Natural killer cell (primary cell): Measurements from ENCODE around the gene CATSPER3. TPM values are rescaled to one million over a fixed set of nuclear protein-coding genes. Genes with fewer than 3 reads are reported as not detected.
"Not testable (repeated sequence)": the region's sequence is repeated elsewhere in the genome, so short reads cannot be mapped to it uniquely, and the experiment has no call there.

Experiments used
- ATAC-seq, 3 donors: fragments of 150-1000 bp in 2 of 3; fragments of 200-7000 bp in 1 of 3; cut with Tn5 transposase; 1 replicate in 1 of 3; 2 replicates in 2 of 3; pipeline ENCODE4 v1.10.0; 2021; ENCODE audit warnings: mild to moderate bottlenecking in 2 of 3, moderate library complexity in 2 of 3
- DNase-seq, 2 donors: peaks; one replicate each; pipeline versions ENCODE4 v3.0.0 to v3.0.0-alpha.2; 2013 to 2021; ENCODE audit warnings: mixed read lengths in 1 of 2
- H3K27ac ChIP-seq: one replicate; pipeline ENCODE4 v1.5.1; 2013; ENCODE audit warnings: mild to moderate bottlenecking, low read length
- H3K27me3 ChIP-seq: one replicate; pipeline ENCODE4 v1.6.1; 2013; ENCODE audit warnings: low read length; ENCODE audit not compliant: control insufficient read depth, insufficient read depth
- H3K36me3 ChIP-seq: one replicate; pipeline ENCODE4 v1.6.1; 2013; ENCODE audit warnings: low read length; ENCODE audit not compliant: control insufficient read depth, insufficient read depth
- H3K4me1 ChIP-seq: one replicate; pipeline ENCODE4 v1.6.1; 2013; ENCODE audit warnings: low read length; ENCODE audit not compliant: control insufficient read depth, insufficient read depth
- H3K4me3 ChIP-seq: one replicate; pipeline ENCODE4 v1.5.1; 2013; ENCODE audit warnings: low read length
- H3K9me3 ChIP-seq: one replicate; pipeline ENCODE4 v1.6.1; 2013; ENCODE audit warnings: low read length; ENCODE audit not compliant: control insufficient read depth, insufficient read depth
- H3K27ac Mint-ChIP-seq, 2 donors: one replicate each; pipeline ENCODE4 v1.8.0; 2022; ENCODE audit warnings: mild to moderate bottlenecking in 2 of 2, mixed read lengths in 2 of 2, moderate library complexity in 1 of 2
- H3K27me3 Mint-ChIP-seq, 2 donors: one replicate each; pipeline ENCODE4 v1.8.0; 2022; ENCODE audit warnings: low read depth in 2 of 2, mixed read lengths in 2 of 2
- H3K36me3 Mint-ChIP-seq: one replicate; pipeline ENCODE4 v1.8.0; 2022; ENCODE audit warnings: mixed read lengths
- H3K4me1 Mint-ChIP-seq, 2 donors: one replicate each; pipeline ENCODE4 v1.8.0; 2022; ENCODE audit warnings: mixed read lengths in 2 of 2
- H3K4me3 Mint-ChIP-seq: one replicate; pipeline ENCODE4 v1.8.0; 2022; ENCODE audit warnings: mild to moderate bottlenecking, moderate library complexity, mixed read lengths
- H3K9me3 Mint-ChIP-seq, 2 donors: one replicate each; pipeline ENCODE4 v1.8.0; 2022; ENCODE audit warnings: mixed read lengths in 2 of 2
- WGBS: methylation state at CpG from one replicate; pipeline ENCODE4 v1.1.7; 2013; ENCODE audit warnings: missing lambda C conversion rate; ENCODE audit not compliant: insufficient coverage; 5-methylcytosine and 5-hydroxymethylcytosine counted together
- intact Hi-C: fragments of 100-400 bp; cut with micrococcal nuclease; formaldehyde crosslinking; loops from one replicate; pipeline ENCODE4 v1.14.2; 2022
- total RNA-seq, 4 donors: library from RNA; stranded (reverse); fragments of 120-200 nt in 1 of 4; gene quantifications; one replicate each; pipeline versions ENCODE4 v1.2.3 to v1.2.4, GENCODE V29; 2013 to 2022
- TF ChIP-seq, protein P1 (sequence below): fragments of 200-600 bp; IDR thresholded peaks from one replicate; pipeline ENCODE4 v1.8.0; 2022; ENCODE audit warnings: antibody characterized with exemption

CATSPER3 gene
- total RNA-seq, 3 donors from 2014 or later (not counting 1 experiment from before 2014, with no cell fraction given), result 0.31 to 0.79 (median 0.55) TPM

DNA sequence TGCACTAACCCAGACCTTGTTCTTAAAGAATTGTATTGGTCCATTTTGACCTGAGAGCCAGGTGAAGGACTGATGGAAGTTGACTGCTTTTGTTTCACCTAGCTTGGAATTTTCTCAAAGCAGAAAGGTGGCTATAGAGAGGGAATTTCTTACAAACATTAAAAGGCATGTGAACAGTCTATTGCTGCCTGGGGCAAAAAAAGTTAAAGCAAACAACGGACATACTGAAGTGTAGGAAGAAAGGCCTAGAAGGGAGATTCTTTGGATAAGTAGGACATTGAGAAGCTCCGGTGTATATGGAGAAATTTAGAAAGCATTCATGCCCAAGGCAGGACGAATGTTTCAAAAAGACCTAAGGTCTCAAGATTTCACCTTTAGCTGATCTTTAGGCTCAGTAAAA lies 11.7 kb downstream of the CATSPER3 start:
- H3K9me3 Mint-ChIP-seq, result peaks cover 13 to 28% of the 10 kb centered on the region in 2 donors
- Histone ChIP-seq H3K27ac (no peak overlapping the region), H3K36me3 (no peaks in the 10 kb centered on the region), H3K4me3 (no peak overlapping the region), H3K27me3 (no peaks in the 10 kb centered on the region), H3K9me3 (peaks cover 23% of the 10 kb centered on the region), H3K4me1 (no peaks in the 10 kb centered on the region)
- intact Hi-C loops, result no loop called here
- peaks cover 22% of the 10 kb centered on the region for H3K36me3 Mint-ChIP-seq
- H3K27ac Mint-ChIP-seq, result no peak overlapping the region
- H3K27me3 Mint-ChIP-seq, result no peaks in the 10 kb centered on the region
- TF ChIP-seq, protein P1, sequence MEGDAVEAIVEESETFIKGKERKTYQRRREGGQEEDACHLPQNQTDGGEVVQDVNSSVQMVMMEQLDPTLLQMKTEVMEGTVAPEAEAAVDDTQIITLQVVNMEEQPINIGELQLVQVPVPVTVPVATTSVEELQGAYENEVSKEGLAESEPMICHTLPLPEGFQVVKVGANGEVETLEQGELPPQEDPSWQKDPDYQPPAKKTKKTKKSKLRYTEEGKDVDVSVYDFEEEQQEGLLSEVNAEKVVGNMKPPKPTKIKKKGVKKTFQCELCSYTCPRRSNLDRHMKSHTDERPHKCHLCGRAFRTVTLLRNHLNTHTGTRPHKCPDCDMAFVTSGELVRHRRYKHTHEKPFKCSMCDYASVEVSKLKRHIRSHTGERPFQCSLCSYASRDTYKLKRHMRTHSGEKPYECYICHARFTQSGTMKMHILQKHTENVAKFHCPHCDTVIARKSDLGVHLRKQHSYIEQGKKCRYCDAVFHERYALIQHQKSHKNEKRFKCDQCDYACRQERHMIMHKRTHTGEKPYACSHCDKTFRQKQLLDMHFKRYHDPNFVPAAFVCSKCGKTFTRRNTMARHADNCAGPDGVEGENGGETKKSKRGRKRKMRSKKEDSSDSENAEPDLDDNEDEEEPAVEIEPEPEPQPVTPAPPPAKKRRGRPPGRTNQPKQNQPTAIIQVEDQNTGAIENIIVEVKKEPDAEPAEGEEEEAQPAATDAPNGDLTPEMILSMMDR, result no peak
- ATAC-seq, result no peak
- no peaks in the 10 kb centered on the region for H3K4me1 Mint-ChIP-seq
- DNase-seq, result no peak
- WGBS, result 99% methylated on average over 3 of the region's 3 CpGs
- H3K4me3 Mint-ChIP-seq, result no peak overlapping the region

DNA sequence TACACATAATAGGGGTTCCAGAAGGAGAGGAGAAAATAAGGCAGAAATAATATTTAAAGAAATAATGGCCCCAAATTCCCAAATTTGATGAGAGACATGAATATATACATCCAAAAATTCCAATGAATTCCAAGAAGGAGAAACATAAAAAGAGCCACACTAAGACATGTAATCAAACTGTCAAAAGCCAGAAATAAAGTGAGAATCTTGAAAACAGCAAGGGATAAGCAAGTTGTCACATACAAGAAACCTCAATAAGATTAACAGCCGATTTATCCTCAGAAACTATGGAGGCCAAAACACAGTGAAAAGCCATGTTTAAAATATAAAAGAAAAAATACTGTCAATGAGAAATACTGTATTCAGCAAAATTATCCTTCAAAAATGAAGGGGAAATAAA lies 14.5 kb downstream of the CATSPER3 start:
- Histone ChIP-seq H3K27ac (no peak overlapping the region), H3K4me1 (no peaks in the 10 kb centered on the region), H3K27me3 (no peaks in the 10 kb centered on the region), H3K36me3 (no peaks in the 10 kb centered on the region), H3K9me3 (peaks cover 20% of the 10 kb centered on the region), H3K4me3 (no peak overlapping the region)
- Mint-ChIP-seq H3K4me3 (no peak overlapping the region), H3K4me1 (no peaks in the 10 kb centered on the region), H3K9me3 (peaks cover 13 to 28% of the 10 kb centered on the region in 2 donors), H3K27ac (no peak overlapping the region), H3K27me3 (no peaks in the 10 kb centered on the region), H3K36me3 (peaks cover 22% of the 10 kb centered on the region)
- no CpG with 5 or more reads among the region's 1 CpG for WGBS
- intact Hi-C loops, result no loop called here
- ATAC-seq (no peak), DNase-seq (no peak)
- TF ChIP-seq, protein P1, result no peak

DNA sequence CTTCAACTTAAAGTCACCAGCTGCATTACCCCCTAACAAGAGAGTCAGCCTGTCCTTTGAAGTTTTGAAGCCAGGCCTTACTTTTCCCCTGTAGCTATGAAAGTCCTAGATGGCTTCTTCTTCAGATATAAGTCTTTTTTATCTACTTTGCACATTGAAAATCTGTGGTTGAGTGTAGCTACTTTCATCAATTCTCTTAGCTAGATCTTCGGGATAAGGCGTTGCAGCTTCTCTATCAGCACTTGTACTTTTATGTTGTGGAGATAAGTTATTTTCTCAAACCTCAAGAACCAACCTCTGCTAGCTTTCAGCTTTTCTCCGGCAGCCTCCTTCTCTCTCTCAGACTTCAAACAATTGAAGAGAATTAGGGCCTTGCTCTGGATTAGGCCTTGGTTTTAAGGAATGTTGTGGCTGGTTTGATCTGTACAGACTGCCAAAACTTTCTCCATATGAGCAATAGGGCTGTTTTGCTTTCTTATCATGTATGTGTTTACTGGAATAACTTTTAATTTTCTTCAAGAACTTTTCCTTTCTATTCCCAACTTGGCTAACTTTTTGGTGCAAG lies 21.6 kb downstream of the CATSPER3 start:
- no peak overlapping the region for H3K27ac Mint-ChIP-seq

DNA sequence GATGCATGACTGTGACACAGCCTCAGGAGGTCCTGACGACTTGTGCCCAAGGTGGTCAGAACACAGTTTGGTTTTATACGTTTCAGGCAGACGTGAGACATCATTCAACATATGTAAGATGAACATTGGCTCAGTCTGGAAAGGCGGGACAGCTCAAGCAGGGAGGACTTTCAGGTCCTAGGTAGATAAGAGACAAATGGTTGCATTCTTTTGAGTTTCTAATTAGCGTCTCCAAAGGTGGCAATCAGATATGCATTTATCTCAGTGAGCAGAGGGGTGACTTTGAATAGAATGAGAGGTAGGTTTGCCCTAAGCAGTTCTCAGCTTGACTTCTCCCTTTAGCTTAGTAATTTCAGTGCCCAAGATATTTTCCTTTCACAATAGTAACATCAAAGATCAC lies 22.5 kb downstream of the CATSPER3 start:
- H3K27me3 Mint-ChIP-seq, H3K4me3 Mint-ChIP-seq, H3K27ac ChIP-seq, DNase-seq, H3K4me1 Mint-ChIP-seq, H3K4me1 ChIP-seq, H3K4me3 ChIP-seq, H3K9me3 Mint-ChIP-seq, ATAC-seq, H3K27me3 ChIP-seq, intact Hi-C loops, H3K36me3 ChIP-seq, H3K36me3 Mint-ChIP-seq, H3K27ac Mint-ChIP-seq, H3K9me3 ChIP-seq: not testable (repeated sequence)
- WGBS, result 85% methylated on average over 5 of the region's 5 CpGs

More for the DNA sequence above, 21.6 kb downstream of the CATSPER3 start:
- TF ChIP-seq, protein P1, result no peak
- no peaks in the 10 kb centered on the region for H3K36me3 ChIP-seq
- WGBS, result no CpG with 5 or more reads among the region's 3 CpGs
- H3K4me3 Mint-ChIP-seq, result no peak overlapping the region
- H3K4me1 ChIP-seq, result no peaks in the 10 kb centered on the region
- no peak overlapping the region for H3K4me3 ChIP-seq
- H3K27me3 Mint-ChIP-seq, result peaks cover 0 to 3% of the 10 kb centered on the region in 2 donors
- DNase-seq, result no peak
- no peaks in the 10 kb centered on the region for H3K27me3 ChIP-seq
- H3K27ac ChIP-seq, result no peak overlapping the region
- no peaks in the 10 kb centered on the region for H3K9me3 ChIP-seq
- no peaks in the 10 kb centered on the region for H3K9me3 Mint-ChIP-seq
- no peaks in the 10 kb centered on the region for H3K4me1 Mint-ChIP-seq
- no peaks in the 10 kb centered on the region for H3K36me3 Mint-ChIP-seq
- no peak for ATAC-seq
- intact Hi-C loops, result no loop called here
